ENCODE measurements around the gene KHNYN.
A peak's percentile ranks its signal among the peaks of the same experiment; 100 is the strongest.
"Not testable (repeated sequence)": the region's sequence is repeated elsewhere in the genome, so short reads cannot be mapped to it uniquely, and the experiment has no call there.

The KHNYN gene

DNA sequence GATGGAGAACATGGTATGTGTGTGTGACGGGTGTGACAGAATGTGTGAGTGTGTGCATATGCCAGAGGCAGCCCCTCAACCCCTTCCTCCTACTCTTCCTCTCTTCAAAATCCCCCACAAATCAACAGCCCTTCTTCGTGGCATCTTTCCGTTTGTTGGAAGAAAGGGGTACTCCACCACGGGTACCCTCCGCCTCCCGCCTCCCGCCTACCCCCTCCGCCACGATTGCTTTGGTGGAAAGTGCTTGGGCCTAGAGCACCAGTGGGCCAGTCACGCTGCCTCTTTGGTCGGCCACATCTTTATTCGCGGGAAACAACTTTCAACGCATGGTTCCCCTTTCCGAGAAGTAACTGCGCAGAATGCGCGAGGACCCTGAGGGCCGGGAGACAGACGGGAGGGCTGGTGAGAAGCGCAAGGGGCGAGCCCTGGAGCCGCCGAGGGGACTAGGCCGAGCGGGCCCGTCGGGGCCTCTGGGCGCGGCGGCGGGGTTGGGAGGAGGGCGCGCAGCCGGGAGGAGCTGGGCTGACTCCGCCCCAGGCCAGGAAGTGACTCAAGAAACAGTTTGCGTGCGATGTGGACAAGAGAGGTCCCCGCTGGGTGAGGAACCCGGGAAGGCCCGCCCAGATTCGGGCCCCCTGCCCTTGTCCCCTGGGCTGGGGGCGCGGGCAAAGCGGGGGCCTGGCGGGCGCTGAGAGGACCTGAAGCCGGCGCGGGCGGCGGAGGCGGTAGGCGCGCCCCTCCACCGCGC, at the start of gene KHNYN, which contains the start of gene CBLN3:
KHNYN (plus strand) TSS at position 560 of the 748 bp plus-strand sequence. CDS start 777 bp downstream, outside the sequence.
CBLN3 (minus strand) TSS at position 274 of the 748 bp plus-strand sequence. CDS start 614 bp downstream, outside the sequence.
- DNase-seq (ENCODE audit: low spot score), result peak; percentile 91

DNA sequence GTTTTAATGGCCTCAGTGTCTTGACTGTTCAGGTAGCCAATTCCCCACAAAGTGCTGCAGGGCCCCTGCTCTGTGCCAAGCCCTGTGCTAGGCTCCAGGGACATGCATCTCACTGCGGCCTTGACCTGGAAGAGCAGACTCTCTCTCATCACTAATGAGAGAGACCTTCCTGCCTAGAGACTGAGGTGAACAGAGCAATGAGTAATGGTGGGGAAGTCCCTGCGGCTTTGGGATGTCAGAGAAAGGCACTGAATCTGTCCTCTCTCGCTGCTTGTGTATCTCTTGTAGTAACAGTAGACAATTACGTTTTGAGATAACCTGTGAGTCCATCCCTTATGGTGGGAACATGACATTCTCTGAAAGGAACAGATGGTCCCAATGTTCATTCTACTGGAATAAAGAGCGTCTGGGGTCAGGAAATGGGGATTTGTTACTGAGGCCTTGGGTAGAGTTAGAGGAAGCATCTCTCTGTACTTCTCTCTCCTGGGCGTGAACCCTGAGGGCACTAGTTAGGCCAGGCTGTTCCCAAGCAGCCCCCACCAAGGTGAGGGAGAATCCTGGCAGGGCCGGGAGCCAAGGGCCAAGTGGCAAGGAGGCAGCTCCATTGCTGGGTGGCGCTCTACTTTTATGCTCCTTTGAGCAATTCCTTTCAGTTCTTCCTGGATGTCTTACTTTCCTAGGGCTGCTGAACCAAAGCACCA, 48.2 kb upstream of the KHNYN start:
- no peak for DNase-seq (ENCODE audit: low spot score)

DNA sequence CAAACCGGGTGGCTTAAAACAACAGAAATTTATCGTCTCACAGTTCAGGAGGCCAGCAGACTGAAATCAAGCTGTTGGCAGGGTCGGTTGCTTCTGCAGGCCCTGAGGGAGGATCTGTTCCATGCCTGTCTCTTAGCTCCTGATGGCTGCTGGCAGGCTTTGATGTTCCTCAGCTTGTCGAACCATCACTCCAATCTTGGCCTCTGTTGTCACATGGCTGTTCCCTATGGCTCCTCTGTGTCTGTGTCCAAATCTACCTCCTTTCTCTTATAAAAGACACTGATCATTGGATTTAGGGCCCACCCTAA, 47.7 kb upstream of the KHNYN start:
- no peak for DNase-seq (ENCODE audit: low spot score)

DNA sequence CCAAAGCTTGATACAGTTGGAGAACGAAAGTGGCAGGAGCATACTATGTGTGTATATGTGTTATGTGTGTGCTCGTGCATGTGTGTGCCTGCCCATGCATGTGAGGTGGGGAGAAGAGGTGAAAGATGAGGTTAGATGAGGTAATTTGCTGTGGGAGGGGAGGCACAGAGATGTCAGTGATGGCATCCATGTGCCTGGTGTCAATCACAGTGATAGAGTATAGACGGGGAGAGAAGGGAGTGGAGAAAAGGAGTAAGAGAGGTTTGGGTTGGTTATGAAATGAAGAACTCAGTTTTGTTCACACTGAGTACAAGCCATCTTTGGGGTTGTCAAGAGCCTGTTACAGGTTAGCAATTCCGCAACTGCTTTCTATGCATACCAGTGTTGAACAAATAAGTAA, 45.6 kb upstream of the KHNYN start:
- DNase-seq (ENCODE audit: low spot score), result no peak

DNA sequence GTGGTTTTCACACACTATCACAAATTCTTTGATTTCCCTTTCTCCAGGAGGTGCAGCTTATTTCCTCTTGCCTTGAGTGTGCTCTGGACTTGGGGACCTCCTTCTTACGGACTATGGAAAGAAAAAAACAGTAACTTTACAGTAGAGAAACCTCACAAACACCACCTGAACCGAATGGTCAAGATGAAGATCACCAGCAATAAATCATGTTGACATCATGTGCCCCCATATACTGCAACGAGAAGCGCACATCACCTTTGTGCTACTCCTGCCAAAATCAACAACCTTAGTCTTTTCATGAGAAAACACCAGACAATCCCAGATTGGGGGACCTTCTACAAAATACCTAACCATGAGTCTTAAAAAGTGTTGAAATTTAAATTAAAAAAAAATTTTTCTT, 44.2 kb upstream of the KHNYN start:
- DNase-seq (ENCODE audit: low spot score), result no peak

DNA sequence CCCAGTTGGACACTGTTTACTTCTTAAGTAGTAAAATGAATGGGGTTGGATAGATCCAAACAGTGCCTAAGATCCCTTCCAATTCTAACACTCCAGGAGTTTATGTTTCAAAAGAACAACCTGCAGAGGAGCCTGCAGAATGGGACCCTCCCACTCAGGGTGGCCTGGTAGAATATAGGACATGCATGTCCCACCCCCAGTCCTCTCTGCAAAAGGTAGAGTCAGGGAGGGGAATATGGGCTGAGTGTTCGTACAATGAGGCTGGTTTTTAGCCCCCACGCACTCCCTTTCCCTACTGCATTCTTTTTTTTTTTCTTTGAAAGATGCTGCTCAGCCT, 42.8 kb upstream of the KHNYN start:
- no peak for DNase-seq (ENCODE audit: low spot score)

DNA sequence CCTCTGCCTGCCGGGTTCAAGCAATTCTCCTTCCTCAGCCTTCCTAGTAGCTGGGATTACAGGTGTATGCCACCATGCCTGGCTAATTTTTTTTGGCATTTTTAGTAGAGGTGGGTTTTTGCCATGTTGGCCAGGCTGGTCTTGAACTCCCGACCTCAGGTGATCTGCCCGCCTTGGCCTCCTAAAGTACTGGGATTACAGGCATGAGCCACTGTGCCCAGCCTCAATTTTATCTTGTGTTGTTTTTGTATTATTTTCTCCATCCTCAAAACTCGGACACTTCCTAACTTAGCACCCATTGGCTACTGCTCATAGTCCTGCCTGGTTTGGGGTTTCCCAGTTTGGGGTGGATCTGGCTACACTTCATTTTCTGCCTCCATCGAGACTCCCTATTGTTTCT, 42.2 kb upstream of the KHNYN start:
- DNase-seq (ENCODE audit: low spot score), result not testable (repeated sequence)

DNA sequence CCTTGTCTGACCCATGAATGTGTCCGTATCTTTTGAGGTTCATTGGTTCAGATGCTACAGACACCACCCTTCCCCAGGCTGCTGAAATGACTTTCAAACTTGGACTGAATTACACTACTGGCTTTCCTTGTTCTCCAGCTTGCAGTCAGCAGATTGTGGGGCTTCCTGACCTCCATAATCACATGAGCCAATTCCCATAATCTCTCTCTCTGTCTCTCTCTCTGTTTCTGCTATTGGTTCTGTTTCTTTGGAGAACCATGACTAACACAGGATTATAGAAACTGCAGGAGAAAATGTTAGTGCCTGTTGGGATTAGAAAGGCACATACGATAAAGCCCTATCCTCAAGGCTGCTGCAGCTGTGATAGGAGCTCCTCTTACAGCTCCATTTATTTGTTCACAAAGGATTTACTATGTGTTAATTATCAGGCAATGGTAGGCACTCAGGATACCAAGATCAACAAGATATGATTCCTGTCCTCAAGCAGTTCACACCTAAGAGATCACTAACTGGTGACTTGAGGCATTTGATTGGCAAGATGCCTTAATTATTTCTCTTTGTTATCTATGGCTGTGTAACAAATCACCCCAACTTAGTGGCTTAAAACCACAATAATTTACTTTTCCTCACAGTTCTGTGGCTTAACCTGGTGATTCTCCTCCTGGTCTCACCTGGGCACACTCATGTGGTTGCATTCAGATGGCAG, 41.1 kb upstream of the KHNYN start:
- no peak for DNase-seq (ENCODE audit: low spot score)

DNA sequence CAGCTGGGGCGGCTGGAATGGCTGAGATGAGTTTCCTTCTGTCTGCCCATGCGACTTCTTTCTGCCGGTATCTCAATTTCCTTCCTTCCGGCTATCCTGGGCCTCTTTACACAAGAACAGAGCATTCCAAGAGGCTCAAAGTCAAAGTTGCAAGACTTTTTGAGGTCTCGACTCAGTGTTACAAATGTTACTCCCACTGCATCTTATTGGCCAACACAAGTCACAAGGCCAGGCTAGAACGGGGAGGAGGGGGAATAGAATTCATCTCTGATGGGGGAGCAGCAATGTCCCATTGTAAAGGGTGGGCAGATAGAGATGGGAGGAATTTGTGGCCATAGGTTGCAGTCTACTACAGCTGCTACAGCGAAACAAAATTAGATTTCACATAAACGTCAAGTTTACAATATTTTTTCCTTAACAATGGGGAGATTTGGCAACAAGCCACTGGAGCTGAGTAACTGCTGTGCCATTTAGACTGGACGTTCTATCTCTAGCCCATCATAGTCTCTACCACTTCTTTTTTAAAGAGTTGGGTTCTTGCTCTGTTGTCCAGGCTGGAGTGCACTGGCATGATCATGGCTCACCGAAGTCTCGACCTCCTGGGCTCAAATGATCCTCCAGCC, 40.4 kb upstream of the KHNYN start:
- DNase-seq (ENCODE audit: low spot score), result no peak

DNA sequence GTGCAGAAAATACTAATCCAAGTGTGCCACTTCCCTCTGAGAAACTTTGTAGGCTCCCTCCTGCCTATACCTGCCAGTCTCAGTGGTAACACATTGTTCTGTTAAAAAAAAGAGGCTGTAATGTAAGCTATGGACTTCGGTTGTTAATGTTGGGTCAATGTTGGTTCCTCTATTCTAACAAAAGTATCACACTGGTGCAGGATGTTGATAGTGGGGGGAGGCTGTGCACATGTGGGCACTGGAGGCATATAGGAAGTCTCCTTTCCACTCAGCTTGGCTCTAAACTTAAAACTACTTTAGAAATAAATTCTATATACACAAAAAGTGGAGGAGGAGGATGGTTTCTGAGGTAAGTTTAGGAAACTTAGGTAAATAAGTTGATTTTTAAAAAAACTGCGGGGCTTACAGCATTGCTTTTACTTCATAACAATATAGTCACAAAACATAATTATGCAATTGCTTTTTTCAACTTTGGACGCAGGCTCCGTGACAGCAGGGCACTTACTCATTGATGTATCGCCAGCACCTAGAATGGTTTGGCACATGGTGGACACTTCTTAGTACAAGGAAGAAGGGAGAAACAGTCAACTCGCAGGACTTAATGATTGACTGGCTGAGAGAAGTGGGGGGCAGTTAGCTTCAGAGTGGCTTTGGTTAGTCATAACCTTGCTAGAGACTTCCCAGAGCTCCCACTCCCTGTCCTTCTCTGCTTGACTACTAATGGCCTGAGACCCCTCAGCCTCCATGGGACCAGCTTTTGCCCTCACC, 38.9 kb upstream of the KHNYN start:
- DNase-seq (ENCODE audit: low spot score), result no peak

DNA sequence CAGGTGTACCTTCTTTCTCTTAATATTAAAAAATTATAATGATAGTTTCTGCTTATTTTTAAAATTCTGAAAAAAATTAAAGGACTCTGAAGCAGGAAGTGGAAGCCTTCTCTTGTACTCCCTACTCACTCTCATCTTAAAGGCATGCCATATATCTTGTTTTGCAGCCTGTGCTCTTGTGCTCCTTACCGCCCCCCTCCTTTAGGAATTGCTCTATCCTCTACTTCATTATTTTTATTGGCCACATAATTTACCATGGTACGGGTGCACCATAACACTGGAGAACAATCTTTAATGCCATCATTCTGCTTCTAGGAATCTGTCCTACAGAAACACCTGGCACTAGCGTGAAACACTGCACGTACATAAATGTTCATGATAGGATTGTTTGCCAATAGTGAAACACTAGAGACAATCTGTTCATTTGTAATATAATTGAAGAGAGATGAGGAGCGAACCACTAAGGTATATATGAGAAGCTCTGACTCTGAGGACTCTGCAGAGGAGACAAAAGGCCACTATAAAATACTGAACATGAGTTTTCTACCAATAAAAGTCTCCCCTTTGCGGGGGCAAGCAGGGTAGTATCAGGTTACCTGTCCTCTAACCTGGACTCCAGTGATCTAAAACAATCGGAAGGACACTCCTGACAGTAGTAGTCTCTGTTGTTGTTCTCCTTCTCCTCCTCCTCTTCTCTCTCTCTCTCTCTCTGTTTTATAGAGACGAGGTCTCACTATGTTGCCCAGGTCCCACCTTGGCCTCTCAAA, 37.2 kb upstream of the KHNYN start:
- DNase-seq (ENCODE audit: low spot score), result no peak

DNA sequence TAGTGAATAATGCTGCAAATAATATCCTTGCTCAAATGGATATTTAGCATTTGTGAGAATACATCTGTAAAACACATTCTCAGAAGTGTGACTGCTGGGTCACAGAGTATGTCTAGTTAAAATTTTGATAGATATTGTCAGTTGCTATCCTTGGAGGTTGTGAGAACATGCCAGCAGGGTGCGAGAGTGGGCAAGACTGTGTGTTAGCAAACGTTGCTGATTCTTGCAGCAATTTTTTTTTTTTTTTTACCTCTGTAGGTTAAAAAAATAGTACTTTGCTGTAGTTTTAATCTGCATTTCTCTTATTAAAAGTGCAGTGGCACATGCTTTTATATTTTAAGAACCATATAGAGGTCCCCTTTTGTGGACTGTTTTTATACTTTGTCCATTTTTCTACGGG, 35.5 kb upstream of the KHNYN start:
- DNase-seq (ENCODE audit: low spot score), result no peak

DNA sequence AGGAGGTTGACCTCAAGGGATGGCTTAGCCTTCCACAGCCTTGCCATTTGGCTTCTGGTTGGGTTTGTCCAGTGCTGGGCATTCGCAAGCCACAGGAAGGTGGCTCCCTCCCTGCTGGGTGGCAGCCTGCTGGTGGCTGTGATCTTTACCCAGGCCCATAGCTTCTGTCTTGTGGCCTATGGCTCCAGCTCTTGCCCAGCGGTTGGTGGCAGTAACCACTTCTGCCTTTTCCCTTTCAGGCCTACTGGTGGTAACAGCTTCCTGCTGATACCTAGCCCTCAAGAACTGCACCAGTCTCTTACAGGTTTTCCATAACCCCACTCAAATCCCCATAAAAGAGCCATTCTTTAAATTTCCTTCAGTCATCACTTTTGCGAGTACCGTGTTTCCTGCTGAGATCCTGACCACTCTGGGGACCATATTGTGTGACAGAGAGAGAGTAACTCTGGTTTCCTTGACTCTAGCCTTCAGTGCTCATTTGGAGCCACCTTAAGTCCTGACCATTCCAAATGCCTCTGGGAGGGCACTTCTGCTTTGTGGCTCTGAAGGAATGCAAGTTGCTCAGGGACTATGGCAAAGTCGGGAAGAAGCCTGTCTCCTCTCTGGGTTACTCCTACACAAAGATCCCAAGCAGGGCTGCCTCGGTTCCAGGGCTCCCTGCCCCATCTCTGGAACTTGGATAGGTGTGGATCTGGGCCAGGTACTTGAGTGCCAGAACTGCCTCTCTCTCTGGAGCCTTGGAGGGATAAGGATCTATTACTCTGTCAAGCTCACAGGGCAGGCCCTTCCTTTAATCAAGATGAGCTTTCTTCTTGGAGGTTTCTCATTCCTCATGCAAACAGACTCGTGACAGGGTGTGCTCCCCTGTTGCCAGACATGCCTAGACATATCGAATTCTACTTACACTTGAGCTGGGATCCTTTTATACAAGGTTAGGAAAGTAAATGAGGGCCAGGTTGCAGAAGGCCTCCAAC, 33.9 kb upstream of the KHNYN start:
- DNase-seq (ENCODE audit: low spot score), result no peak

DNA sequence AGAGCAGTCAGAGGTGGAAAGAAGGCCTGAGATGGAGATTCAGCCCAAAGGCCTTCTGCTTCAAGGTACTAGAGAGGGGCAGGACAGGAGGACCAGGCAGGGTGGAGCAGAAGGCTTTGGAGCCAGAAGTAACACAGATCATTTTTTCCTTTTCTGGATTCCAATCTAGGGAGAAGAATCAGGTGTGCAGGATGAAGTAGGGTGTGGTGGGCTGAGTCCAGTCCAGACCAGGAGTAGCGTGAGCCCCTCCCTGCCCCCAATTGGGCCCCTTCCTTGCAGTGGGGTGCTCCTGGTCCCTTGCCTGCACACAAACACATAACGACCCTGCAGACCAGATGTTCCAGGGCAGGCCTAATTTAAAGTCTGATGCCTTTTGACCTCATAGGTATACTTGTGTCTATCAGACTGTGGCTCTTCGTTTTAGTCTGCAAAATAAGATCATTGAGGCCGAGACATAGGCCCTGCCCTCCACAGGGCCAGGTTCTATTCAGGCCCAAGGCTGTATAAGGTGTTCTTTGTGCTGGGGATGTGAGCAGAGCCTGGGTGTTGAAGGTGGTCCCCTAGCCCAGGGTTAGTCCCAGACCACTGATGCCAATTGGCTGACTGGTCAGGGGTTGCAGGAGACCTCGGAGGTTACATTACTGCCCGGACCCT, 32.0 kb upstream of the KHNYN start:
- DNase-seq (ENCODE audit: low spot score), result no peak

DNA sequence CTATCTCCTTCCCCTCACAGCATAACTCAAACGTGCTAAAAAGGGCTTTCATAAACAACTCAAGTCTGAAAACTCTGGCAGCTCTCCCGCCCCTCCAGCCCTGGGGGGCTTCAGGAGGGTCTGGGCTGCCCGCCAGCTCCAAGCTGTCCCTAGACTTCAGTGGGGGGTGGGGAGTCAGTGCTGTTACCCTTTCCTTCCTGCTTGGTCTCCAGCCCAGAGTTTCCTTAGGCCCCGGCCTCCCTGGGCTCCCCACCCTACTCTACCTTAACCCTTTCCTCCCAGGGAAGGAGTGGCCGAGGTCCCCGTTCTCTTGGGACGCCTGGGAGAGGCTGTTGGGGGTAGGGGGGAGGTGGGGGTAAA, 31.5 kb upstream of the KHNYN start:
- DNase-seq (ENCODE audit: low spot score), result no peak

DNA sequence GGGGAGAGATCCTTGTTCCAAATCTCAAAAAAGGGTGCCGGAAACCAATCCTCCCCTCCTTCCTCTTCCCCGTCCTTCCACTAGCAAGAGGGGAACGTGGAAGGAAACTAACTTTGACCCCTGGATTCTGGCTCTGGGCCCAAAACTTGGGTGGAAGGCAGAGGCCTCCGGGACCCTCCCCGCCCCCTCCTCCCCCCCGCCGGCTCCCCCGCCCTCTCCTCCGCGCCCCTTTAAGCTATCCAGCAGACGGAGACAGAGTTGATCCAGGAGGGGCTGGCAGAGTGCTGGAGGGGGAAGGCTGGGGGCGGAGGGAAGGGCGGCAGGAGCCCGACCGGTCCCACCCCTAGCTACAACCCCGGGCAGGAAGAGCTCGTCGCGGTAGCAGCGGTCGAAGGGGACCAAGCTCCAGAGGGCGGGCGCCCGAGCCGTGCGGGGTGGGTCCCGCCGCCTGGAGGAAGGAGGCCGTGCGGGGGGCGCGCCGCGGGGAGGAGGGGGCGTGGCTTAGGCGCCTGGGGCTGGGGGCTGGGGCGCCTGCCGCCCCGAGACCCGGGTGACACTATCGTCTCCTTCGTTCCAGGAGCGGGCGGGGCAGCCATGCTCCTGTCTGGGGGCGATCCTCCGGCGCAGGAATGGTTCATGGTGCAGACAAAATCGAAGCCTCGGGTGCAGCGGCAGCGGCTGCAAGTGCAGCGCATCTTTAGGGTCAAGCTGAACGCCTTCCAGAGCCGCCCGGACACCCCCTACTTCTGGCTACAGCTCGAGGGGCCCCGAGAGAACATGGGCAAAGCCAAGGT, 30.9 kb upstream of the KHNYN start, which contains the start of gene NYNRIN:
NYNRIN (plus strand) TSS at position 351 of the 794 bp plus-strand sequence; CDS start at position 595, 244 bp downstream.
- DNase-seq (ENCODE audit: low spot score), result no peak

DNA sequence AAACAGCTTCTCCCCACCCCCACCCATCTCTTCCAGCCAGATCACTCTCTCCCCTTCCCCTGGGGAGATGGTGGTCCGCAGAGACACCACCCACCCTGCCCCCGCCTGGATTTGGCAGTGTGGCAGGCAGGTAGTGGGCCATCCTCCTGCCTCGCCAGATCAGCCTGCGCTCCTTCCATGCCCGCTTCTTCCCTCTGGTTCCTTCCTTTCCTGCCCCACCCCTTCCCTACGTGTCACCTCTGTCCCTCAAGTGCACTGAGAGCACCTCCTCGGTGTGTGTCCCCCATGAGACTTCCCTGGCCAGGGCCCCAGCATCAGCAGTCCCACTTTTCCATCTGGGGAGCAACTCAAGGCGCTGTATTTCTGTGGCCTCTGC, 30.3 kb upstream of the KHNYN start:
- DNase-seq (ENCODE audit: low spot score), result no peak

DNA sequence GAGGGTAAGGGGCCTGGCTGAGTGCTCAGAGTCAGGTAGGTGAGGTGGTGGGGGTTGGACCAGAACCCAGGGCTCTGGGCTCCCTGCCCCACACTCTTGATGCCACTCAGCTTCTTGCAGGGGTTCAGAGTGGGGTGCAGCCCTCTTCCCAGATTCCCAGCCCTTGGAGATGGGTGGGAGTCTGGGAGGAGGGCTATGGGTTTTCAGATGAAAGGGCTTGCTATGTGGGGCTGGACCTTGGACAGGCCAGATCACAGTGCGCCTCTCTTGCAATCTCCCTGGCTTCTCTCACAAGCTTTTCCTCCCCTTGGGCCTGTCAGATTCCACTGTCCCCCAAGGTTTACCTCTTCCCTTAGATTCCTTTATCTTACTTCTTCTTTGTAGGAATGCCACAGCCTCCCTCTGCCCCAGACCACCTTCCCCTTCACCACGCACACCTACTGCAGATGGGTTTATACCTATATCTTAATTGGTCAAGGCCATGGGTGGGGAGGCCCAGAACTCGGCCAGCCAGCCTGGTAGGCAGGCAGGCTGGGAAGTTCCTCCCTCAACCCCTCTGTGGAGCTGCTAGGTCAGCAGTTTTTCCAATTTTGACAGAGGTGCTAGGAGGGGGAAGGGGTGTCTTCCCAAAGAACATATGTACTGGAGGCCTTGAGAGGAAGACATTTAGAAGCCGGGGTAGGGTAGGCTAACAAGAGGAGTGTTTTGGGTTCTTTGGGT, 29.6 kb upstream of the KHNYN start:
- no peak for DNase-seq (ENCODE audit: low spot score)
